ENCODE data around the gene ROBO1.

Gene ROBO1

DNA sequence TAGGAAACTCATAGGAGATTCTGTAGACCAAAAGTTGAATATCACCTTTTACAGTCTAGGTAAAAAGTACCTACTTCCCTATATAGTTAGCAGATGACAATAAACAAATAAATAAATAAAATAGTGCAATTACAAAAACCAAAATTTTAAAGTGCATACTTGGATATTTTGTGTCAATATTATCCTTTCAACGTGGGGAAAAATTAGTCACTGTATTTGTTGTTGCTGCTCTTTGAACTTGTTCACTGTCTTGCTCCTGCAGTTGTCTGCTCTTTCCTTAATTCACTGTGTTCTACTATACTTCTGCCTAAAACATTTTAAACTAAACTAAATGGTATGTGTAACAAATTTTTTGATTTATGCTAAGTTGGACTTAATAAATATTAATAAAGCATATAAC is 889.0 kb downstream of the ROBO1 start:
- no peak overlapping the region for H3K4me3 ChIP-seq (ENCODE audit: control insufficient read depth, low read depth, low read length)
- TF ChIP-seq, protein P1, sequence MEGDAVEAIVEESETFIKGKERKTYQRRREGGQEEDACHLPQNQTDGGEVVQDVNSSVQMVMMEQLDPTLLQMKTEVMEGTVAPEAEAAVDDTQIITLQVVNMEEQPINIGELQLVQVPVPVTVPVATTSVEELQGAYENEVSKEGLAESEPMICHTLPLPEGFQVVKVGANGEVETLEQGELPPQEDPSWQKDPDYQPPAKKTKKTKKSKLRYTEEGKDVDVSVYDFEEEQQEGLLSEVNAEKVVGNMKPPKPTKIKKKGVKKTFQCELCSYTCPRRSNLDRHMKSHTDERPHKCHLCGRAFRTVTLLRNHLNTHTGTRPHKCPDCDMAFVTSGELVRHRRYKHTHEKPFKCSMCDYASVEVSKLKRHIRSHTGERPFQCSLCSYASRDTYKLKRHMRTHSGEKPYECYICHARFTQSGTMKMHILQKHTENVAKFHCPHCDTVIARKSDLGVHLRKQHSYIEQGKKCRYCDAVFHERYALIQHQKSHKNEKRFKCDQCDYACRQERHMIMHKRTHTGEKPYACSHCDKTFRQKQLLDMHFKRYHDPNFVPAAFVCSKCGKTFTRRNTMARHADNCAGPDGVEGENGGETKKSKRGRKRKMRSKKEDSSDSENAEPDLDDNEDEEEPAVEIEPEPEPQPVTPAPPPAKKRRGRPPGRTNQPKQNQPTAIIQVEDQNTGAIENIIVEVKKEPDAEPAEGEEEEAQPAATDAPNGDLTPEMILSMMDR (IDR thresholded peaks at IDR 0.05; ENCODE audit: control insufficient read depth, insufficient read depth, low read depth, low read length, missing control alignments) = no peak
- no peak for DNase-seq (ENCODE audit: low read depth)

DNA sequence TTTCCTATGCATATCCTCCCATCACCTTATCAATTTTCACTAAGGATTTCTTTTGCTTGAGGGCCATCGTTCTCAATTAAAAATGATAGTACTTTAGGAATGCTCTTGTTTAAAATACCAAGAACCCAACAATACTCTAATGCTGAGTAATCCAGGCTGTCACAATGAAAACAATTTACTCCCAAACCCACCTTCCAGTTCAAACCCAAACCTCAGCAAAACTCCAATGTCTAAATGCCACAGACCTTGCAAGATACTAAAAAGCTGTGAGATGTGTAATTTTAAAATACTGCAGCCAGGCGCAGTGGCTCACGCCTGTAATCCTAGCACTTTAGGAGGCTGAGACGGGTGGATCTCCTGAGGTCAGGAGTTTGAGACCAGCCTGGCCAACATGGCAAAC is 889.8 kb downstream of the ROBO1 start:
- TF ChIP-seq, protein P1 (IDR thresholded peaks at IDR 0.05; ENCODE audit: control insufficient read depth, insufficient read depth, low read depth, low read length, missing control alignments) = no peak
- H3K4me3 ChIP-seq (ENCODE audit: control insufficient read depth, low read depth, low read length) = no peak overlapping the region
- no peak for DNase-seq (ENCODE audit: low read depth)

DNA sequence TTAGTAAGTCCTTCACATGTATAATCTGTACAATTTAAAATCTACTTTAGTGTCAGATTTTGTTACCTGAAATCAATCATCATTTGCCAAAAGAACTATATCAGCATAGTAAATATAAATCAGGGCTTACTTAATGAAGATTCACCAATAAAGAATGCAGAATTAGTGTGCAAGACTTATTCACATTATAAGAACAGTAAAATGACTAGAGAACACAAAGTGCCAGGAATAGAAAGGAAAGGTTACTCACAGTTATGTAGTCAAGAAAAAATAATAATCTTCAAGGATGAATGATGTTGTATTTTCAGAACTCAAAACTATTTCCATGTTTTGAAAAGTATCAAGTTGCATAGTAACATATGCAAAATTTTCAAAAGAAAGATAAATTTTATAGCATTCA is 891.9 kb downstream of the ROBO1 start:
- no peak for DNase-seq (ENCODE audit: low read depth)
- TF ChIP-seq, protein P1 (IDR thresholded peaks at IDR 0.05; ENCODE audit: control insufficient read depth, insufficient read depth, low read depth, low read length, missing control alignments) = no peak
- H3K4me3 ChIP-seq (ENCODE audit: control insufficient read depth, low read depth, low read length) = no peak overlapping the region

DNA sequence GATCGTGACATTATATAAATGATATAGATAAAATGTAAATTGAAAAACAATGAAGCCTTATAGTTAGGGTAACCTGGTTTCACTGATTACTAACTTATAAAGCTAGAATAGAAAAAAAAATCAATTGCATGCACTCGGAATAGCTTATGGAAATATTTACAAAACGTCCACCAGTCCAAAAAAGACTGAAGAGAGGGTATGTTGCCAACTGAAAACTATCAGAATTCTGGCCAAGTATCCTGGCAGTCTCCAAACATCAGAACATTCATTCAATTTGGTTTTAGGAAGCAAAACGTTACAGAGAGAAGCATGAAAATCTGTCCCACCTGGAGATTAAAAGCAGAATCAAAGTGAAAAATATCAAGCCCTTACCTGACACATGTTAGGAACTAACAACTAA is 892.4 kb downstream of the ROBO1 start:
- no peak overlapping the region for H3K4me3 ChIP-seq (ENCODE audit: control insufficient read depth, low read depth, low read length)
- DNase-seq (ENCODE audit: low read depth) = no peak
- TF ChIP-seq, protein P1 (IDR thresholded peaks at IDR 0.05; ENCODE audit: control insufficient read depth, insufficient read depth, low read depth, low read length, missing control alignments) = no peak

DNA sequence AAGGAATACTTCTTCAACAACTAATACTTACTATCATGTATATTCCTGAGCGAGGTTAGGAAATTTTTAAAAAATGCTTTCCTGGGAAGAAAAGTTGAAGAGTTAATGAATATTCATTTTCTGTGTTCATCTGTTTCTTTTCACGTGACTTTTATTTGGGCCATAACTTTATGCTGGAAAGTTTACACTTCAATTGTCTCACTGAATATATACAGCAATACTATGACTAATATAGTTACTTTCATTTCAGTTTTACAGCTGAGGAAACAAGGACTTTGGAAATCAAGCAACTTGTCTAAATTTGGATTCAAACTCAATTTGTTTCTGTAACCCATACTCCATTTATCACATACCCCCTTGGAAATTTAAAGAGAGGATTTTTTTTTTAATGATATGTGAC is 894.2 kb downstream of the ROBO1 start:
- TF ChIP-seq, protein P1 (IDR thresholded peaks at IDR 0.05; ENCODE audit: control insufficient read depth, insufficient read depth, low read depth, low read length, missing control alignments) = no peak
- no peak overlapping the region for H3K4me3 ChIP-seq (ENCODE audit: control insufficient read depth, low read depth, low read length)
- no peak for DNase-seq (ENCODE audit: low read depth)

DNA sequence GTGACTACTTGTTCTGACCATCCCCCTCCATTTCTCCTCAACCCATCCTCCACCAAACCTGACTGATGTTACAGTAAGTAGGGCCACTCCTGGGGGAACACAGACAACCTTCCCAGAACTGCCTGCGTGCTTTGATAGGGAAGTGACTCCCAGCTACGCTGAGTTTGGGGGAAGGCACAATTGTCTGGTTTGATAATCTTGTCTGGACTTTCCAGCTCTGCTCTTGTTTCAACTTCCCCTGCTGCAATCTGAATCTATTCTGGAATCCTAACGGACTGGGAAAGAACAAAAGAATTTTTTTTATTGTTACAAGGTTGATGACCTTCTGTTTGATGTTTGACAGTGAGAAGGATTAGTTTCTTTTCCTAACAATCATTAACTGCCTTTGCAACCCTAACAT is 895.6 kb downstream of the ROBO1 start:
- TF ChIP-seq, protein P1 (IDR thresholded peaks at IDR 0.05; ENCODE audit: control insufficient read depth, insufficient read depth, low read depth, low read length, missing control alignments) = no peak
- H3K4me3 ChIP-seq (ENCODE audit: control insufficient read depth, low read depth, low read length) = no peak overlapping the region
- DNase-seq (ENCODE audit: low read depth) = no peak

DNA sequence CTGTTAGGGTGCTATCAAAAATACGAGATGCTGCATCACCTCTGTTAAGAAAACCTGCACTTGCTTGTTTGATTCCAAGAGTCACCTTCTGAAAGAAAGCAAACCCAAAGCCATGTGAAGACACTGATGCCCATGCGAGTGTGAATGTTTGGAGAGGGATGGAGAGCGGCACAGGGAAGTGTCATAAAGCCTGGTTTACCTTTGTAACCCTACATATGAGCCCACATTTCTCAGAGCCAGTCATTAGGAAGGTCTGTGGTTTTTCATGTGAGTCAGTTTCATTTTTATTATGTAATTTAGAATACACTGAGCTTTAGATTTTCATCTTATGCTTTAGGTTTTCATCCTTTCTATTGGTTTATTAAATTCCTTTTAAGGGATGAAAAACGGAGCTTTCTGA is 896.8 kb downstream of the ROBO1 start:
- no peak for DNase-seq (ENCODE audit: low read depth)
- H3K4me3 ChIP-seq (ENCODE audit: control insufficient read depth, low read depth, low read length) = no peak overlapping the region
- TF ChIP-seq, protein P1 (IDR thresholded peaks at IDR 0.05; ENCODE audit: control insufficient read depth, insufficient read depth, low read depth, low read length, missing control alignments) = no peak
